ENCODE results near the gene PNPLA8.

DNA sequence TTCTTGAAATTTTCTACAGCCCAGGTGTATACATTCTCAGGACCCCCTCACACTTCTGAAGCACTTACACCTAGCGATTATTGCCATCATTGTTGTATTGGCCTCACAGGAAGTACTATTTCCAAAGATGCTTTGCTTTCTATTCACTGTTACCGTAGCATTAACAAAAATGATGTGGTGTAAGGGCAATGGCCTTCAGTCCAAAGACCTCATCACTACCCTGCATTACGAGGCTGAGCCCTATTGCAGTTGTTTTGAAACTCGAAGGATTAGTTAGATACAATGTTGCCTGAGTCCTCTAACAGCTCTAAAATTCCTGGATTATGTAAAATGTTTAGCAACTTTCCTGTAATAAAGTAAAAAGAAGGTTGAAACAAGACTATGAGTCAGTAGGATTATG is 72.6 kb downstream of the PNPLA8 start:
- TF ChIP-seq, protein P1, sequence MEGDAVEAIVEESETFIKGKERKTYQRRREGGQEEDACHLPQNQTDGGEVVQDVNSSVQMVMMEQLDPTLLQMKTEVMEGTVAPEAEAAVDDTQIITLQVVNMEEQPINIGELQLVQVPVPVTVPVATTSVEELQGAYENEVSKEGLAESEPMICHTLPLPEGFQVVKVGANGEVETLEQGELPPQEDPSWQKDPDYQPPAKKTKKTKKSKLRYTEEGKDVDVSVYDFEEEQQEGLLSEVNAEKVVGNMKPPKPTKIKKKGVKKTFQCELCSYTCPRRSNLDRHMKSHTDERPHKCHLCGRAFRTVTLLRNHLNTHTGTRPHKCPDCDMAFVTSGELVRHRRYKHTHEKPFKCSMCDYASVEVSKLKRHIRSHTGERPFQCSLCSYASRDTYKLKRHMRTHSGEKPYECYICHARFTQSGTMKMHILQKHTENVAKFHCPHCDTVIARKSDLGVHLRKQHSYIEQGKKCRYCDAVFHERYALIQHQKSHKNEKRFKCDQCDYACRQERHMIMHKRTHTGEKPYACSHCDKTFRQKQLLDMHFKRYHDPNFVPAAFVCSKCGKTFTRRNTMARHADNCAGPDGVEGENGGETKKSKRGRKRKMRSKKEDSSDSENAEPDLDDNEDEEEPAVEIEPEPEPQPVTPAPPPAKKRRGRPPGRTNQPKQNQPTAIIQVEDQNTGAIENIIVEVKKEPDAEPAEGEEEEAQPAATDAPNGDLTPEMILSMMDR (IDR thresholded peaks at IDR 0.05; ENCODE audit: insufficient read depth, low read length, poor library complexity, severe bottlenecking) = no peak
- TF ChIP-seq EZH2phosphoT487 (conservative IDR thresholded peaks at IDR 0.05; ENCODE audit: low read length) = no peak

Measured in SU-DHL-6 (cell line).